Skeletal muscle tissue (tissue), 4 donors: ENCODE results near the gene MCAM. TPM values are rescaled to one million over a fixed set of nuclear protein-coding genes. Genes with fewer than 3 reads are reported as not detected.

ENCODE experiments used
- H3K27ac ChIP-seq: one replicate; pipeline ENCODE4 v1.7.0; 2013; ENCODE audit warnings: mild to moderate bottlenecking, low read depth, low read length, inconsistent platforms
- H3K27me3 ChIP-seq, 3 donors: one replicate each; pipeline ENCODE4 v1.7.0; 2013; ENCODE audit warnings: low read length in 3 of 3; ENCODE audit not compliant: control insufficient read depth in 3 of 3, insufficient read depth in 3 of 3
- H3K36me3 ChIP-seq, 3 donors: one replicate each; pipeline ENCODE4 v1.7.0; 2013; ENCODE audit warnings: low read length in 3 of 3; ENCODE audit not compliant: control insufficient read depth in 3 of 3, insufficient read depth in 3 of 3
- H3K4me1 ChIP-seq, 3 donors: one replicate each; pipeline ENCODE4 v1.7.0; 2013; ENCODE audit warnings: low read length in 3 of 3, mild to moderate bottlenecking in 3 of 3; ENCODE audit not compliant: control insufficient read depth in 3 of 3, insufficient read depth in 3 of 3
- H3K4me3 ChIP-seq, 3 donors: one replicate each; pipeline ENCODE4 v1.7.0; 2013; ENCODE audit warnings: low read length in 3 of 3
- H3K9ac ChIP-seq, 3 donors: one replicate each; pipeline ENCODE4 v1.7.0; 2013; ENCODE audit warnings: low read length in 3 of 3, mild to moderate bottlenecking in 3 of 3, moderate library complexity in 2 of 3, low read depth in 1 of 3
- H3K9me3 ChIP-seq, 3 donors: one replicate each; pipeline ENCODE4 v1.7.0; 2013; ENCODE audit warnings: low read length in 3 of 3; ENCODE audit not compliant: control insufficient read depth in 3 of 3
- total RNA-seq: library from RNA; depleted of rRNA; stranded (reverse); fragments of >200 nt; gene quantifications from one replicate; pipeline ENCODE4 v1.2.3, GENCODE V29; 2014
- donor health status: Osteomylitis.

The MCAM gene
- total RNA-seq, 1 donor from 2014 or later: 120 TPM

DNA sequence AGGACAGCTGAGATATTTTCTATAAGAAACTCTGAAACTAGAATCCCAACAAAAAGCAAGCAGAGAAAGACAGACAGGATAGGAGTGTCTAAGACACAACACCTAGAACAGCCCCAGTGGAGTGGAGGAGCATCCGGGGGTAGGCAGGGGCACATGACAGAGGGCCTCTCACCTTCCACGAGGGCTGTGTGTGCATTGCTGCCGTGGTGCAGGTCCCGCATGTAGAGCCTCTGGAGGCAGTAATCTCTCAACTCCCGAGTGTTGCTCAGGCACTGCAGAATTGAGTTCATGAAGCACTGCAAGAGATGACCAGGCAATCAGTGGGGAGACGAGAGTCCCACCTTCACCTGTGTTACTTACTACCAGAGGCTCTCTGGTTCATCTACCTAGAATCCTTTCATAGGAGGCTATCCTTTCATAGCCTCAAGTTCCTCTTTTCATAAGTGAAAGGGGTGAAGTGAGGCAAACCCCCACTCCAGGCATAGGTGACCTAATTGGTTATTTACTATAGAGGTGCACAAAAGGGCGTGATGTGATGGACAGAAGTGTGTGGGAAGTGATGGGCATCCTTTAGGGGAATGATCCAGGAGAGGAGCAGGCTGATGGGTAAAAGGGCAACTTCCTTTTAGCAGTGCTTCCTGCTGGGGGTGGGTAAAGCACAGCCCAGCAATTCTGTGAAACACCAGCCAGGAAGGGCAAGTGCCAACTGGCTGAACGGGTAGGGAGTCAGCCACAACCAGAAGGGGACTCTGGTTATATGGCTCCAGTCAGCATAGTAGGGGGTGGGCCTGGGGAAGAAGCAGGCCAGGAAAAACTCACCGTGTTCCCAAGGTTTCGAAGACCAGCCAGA, 42.7 kb upstream of the MCAM start:
- H3K27me3 ChIP-seq: no peaks in the 10 kb centered on the region
- no peaks in the 10 kb centered on the region for H3K9me3 ChIP-seq
- no peak overlapping the region for H3K4me3 ChIP-seq
- peaks cover 32 to 39% (median 36%) of the 10 kb centered on the region in 3 donors for H3K36me3 ChIP-seq
- H3K4me1 ChIP-seq: peaks cover 44 to 75% (median 64%) of the 10 kb centered on the region in 3 donors
- H3K27ac ChIP-seq: peak overlapping the region; percentile 100
- H3K9ac ChIP-seq: peak overlapping the region; percentile 7 to 84 (median 74)

DNA sequence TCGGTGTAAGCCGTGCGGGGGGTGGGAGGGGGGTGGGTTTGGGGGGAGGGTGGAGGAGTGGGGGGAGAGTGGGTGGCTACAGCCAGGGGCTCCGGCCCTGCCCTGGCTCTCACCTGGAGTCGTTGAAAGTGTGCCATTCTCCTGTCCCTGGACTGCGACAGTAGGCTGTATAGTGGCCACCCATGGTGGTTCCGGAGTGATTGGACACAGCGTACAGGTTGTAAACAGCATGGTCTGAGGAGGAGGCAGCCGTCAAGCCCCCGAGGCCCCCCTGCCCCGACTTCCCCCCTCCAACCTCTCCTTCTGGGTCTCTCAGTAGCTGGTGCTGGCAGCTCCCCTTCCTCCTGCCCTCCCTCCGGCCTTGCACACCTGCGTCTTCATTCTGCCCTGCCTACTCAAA, 40.1 kb upstream of the MCAM start:
- no peaks in the 10 kb centered on the region for H3K9me3 ChIP-seq

DNA sequence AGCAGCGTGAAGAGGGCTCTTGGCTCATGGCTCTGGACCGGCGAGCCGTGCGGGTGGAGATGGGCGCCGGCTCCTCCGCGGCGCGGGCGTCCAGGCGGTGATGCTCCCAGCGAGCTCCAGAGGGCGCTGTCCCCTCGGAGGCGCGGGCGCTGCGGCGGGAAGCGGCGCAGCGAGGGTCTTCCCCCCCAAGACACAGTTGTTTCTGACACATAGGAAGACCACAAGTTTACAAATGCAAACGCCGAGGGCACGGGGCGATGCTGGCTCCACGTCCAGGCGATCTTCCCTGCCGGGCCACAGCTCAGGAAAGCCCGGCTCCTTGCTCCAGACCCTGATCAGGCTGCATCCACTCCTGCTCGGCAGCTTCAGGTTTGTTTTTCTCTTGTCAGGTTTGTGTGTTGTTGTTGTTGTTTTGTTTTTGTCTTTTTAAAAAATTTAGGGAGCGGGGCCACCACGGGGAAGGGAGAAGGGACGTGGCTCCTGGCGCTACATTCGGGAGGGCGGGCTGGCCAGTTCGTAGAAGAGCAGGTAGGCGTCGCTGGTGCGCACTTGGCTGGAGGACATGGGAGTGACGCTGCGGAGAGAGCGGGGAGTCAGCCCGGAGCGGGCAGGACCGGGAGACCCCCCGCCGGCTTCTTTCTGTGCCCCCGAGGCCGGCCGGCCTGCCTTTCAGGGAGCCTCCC, 39.6 kb upstream of the MCAM start:
- Histone ChIP-seq H3K27ac (peak overlapping the region; percentile 60), H3K36me3 (peaks cover 32 to 36% (median 32%) of the 10 kb centered on the region in 3 donors), H3K27me3 (no peaks in the 10 kb centered on the region), H3K9ac (peak overlapping the region; percentile 40 to 71 (median 58)), H3K4me3 (peak overlapping the region; percentile 60 to 72 (median 61)), H3K4me1 (peaks cover 32 to 59% (median 48%) of the 10 kb centered on the region in 3 donors), H3K9me3 (no peaks in the 10 kb centered on the region)

More for the DNA sequence above, 40.1 kb upstream of the MCAM start:
- Histone ChIP-seq H3K36me3 (peaks cover 32 to 36% (median 32%) of the 10 kb centered on the region in 3 donors), H3K27me3 (no peaks in the 10 kb centered on the region), H3K4me3 (no peak overlapping the region), H3K27ac (peak overlapping the region; percentile 56), H3K9ac (no peak overlapping the region), H3K4me1 (peaks cover 38 to 65% (median 54%) of the 10 kb centered on the region in 3 donors)

DNA sequence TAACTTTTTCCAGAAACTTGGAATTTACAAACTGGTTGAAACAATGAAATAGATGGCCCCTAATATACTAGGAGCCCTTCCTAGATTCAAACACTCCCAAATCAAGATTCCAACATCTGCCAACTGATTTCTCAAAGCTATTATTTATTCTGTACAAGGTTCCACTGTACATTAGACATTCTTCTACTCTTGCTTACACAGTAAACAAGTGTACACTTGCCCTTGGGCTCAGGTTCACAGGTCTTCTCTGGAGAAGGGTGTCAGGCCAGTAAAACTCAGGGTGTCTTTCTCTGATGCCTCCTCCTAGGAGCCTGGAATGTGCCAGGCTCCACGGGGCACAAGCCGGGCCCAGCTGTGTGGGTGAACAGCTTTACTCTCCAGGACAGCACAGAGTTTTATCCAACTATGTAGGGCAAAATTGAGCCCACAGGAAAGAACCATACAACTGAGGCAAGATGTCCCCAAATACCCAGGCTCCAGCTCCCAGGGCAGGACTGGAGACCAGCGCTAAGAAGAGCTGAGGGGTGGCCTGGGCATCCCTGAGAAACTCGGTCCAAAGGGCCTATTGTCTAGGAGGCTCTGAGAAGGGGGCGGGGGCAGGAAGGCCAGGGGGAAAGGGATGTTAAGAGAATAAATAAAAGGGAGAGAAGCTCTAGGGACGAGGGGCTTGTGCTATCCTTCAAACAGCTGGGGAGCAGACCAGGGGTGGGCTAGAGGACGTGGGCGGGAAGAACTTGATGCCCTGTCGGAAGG, 38.3 kb upstream of the MCAM start:
- H3K9me3 ChIP-seq: no peaks in the 10 kb centered on the region
- peaks cover 23 to 48% (median 37%) of the 10 kb centered on the region in 3 donors for H3K4me1 ChIP-seq
- no peak overlapping the region for H3K4me3 ChIP-seq
- peaks cover 32 to 36% (median 32%) of the 10 kb centered on the region in 3 donors for H3K36me3 ChIP-seq
- H3K27me3 ChIP-seq: no peaks in the 10 kb centered on the region
- no peak overlapping the region for H3K27ac ChIP-seq
- peak overlapping the region in 1 of 3 donors; percentile 23 for H3K9ac ChIP-seq

DNA sequence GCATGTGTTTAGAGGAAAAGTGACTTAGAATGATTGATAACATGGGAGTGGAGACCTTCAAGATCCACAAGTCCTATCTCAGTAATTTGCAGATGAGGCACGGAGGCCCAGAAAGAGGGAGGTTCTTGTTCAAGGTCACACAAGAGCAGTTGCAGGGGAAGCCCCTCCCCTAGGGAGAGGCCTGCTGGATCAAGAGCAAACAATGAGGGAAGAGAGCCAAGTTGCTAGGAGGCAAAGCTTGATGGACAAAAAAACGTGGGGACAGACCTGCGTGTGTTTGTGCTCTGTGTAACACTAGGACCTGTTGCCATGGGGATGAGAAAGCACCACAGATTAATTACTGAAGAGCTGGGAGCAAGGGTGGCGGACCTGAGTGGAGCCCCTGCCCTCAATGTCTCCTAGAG, 35.9 kb upstream of the MCAM start:
- Histone ChIP-seq H3K27me3 (no peaks in the 10 kb centered on the region), H3K4me1 (peaks cover 18 to 28% (median 27%) of the 10 kb centered on the region in 3 donors), H3K27ac (no peak overlapping the region), H3K4me3 (no peak overlapping the region), H3K9ac (no peak overlapping the region), H3K9me3 (no peaks in the 10 kb centered on the region), H3K36me3 (peaks cover 9 to 14% (median 12%) of the 10 kb centered on the region in 3 donors)

DNA sequence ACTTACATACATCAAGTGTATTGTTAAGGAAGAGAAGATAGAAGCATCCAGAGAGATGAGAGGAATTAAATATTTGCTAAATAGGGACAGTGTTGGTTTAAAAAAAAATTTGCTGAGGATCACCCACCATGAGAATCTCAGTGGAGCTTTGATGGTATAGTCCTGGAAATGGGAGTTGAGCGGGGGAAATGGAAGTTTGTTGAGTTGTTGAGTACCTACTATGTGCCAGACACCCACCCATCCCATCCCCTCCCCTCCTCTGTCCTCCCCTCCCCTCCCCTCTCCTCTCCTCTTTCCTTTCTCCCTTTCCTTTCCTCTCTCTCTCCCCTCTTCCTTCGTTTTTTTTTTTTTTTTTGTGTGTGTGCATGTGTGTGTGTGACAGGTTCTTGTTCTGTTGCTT, 34.3 kb upstream of the MCAM start:
- no peaks in the 10 kb centered on the region for H3K9me3 ChIP-seq

DNA sequence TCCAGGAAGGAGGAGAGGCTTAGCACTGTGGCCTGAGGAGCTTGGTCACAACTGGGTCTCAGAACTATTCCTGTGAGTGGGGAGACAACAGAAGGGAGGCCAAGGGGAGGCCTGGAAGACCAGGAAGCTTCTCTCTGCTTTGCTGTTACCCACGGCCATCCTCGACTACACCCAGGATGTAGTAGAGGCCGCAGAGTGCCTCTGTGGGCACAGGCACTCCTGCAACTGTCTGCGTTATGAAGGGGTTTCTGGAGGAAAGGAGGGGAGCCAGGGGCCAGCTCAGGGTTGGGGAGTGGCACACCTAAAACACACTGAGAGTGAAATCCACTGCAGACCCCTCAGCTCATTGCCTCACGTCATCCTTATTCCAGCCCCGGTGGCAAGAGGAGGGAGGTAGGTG, 33.4 kb upstream of the MCAM start:
- no peak overlapping the region for H3K4me3 ChIP-seq
- H3K36me3 ChIP-seq: peaks cover 0 to 7% (median 4%) of the 10 kb centered on the region in 3 donors
- no peak overlapping the region for H3K27ac ChIP-seq
- H3K4me1 ChIP-seq: peaks cover 21 to 31% (median 21%) of the 10 kb centered on the region in 3 donors
- no peak overlapping the region for H3K9ac ChIP-seq
- no peaks in the 10 kb centered on the region for H3K27me3 ChIP-seq
- no peaks in the 10 kb centered on the region for H3K9me3 ChIP-seq

More for the DNA sequence above, 34.3 kb upstream of the MCAM start:
- Histone ChIP-seq H3K27me3 (no peaks in the 10 kb centered on the region), H3K36me3 (peaks cover 6 to 8% (median 6%) of the 10 kb centered on the region in 3 donors), H3K27ac (no peak overlapping the region), H3K4me3 (no peak overlapping the region), H3K9ac (no peak overlapping the region), H3K4me1 (peaks cover 21 to 33% (median 25%) of the 10 kb centered on the region in 3 donors)

DNA sequence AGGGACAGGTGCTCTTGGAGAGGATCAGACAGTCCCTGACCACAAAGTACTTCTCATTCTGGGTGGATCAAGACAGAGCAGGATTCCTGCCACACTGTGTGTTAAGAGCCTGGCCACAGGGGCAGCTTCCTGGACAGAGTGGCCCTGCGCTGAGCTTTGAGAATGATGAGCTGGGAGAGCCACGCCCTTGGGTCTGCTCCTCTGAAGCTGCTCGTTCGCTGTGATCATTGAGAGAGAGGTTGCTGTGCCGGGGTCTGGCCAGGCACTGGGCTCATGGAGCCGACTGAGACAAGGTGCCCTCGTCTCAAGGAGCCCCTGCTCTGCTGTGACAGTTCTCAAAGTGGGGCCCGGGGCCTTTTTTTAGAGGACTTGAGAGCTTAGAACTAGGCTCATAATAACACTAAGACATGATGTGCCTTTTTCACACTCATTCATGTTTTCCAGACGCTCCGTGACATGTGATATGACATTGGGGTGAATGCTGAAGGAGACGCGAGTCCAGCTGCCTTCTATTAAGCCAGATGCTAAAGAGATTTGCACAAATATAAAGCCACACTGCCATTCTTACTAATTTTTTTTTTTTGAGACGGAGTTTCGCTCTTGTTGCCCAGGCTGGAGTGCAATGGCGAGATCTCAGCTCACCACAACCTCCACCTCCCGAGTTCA, 31.1 kb upstream of the MCAM start:
- Histone ChIP-seq H3K27me3 (no peaks in the 10 kb centered on the region), H3K27ac (peak overlapping the region; percentile 30), H3K4me1 (peaks cover 15 to 26% (median 18%) of the 10 kb centered on the region in 3 donors), H3K36me3 (no peaks in the 10 kb centered on the region), H3K4me3 (no peak overlapping the region), H3K9me3 (no peaks in the 10 kb centered on the region), H3K9ac (peak overlapping the region in 1 of 3 donors; percentile 33)

DNA sequence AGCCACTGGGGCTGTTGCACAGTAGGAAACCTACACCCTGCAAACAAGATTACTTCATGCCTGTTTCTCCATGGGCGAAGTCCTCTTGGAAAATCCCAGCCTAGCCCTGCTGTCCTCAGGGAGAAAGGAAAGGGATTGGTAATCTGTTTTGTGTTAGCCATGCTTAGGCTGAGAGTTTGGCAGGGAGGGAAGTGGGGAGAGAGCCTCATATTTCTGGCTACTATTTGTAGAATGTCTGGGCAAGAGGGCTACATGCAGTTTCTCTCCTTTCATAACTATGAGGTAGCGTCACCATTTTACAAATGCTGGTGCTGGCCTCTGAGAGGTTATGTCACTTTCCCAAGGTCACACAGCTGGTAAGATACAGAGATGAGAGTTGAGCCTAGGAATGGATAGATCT, 30.3 kb upstream of the MCAM start:
- Histone ChIP-seq H3K4me1 (peaks cover 11 to 21% (median 13%) of the 10 kb centered on the region in 3 donors), H3K4me3 (no peak overlapping the region), H3K27me3 (peaks cover 0 to 6% (median 4%) of the 10 kb centered on the region in 3 donors), H3K27ac (peak overlapping the region; percentile 30), H3K9me3 (no peaks in the 10 kb centered on the region), H3K9ac (no peak overlapping the region), H3K36me3 (no peaks in the 10 kb centered on the region)
